ENCODE data around the gene NADK.
A peak's percentile ranks its signal among the peaks of the same experiment; 100 is the strongest.

The NADK gene

GRCh38 chr1:1799716-1800115, 21.4 kb upstream of the NADK start:
- Mint-ChIP-seq H3K9me3 (no peaks in the 10 kb centered on the region), H3K4me1 (ENCODE audit: low read depth in 2 of 2) (peaks cover 17 to 31% of the 10 kb centered on the region in 2 donors), H3K27ac (peak overlapping the region in 1 of 2 donors; percentile 49), H3K4me3 (no peak overlapping the region), H3K27me3 (no peaks in the 10 kb centered on the region), H3K36me3 (ENCODE audit: insufficient read depth) (peaks cover 91% of the 10 kb centered on the region)
- ATAC-seq (replicated peaks) = no peak
- no peak for DNase-seq

GRCh38 chr1:1797731-1798341, 19.6 kb upstream of the NADK start:
- ATAC-seq (replicated peaks) (no peak), DNase-seq (no peak)
- no peaks in the 10 kb centered on the region for H3K27me3 Mint-ChIP-seq
- peaks cover 91% of the 10 kb centered on the region for H3K36me3 Mint-ChIP-seq (ENCODE audit: insufficient read depth)
- peak overlapping the region in 1 of 2 donors; percentile 90 for H3K27ac Mint-ChIP-seq
- no peaks in the 10 kb centered on the region for H3K9me3 Mint-ChIP-seq
- no peak overlapping the region for H3K4me3 Mint-ChIP-seq
- H3K4me1 Mint-ChIP-seq (ENCODE audit: low read depth in 2 of 2) = peaks cover 21 to 32% of the 10 kb centered on the region in 2 donors

- no peak overlapping the region for H3K4me3 Mint-ChIP-seq
- ATAC-seq (replicated peaks) (peak; percentile 49), DNase-seq (peak in 1 of 3 experiments; percentile 20)
- peak overlapping the region; percentile 50 to 87 for H3K27ac Mint-ChIP-seq
- H3K4me1 Mint-ChIP-seq (ENCODE audit: low read depth in 2 of 2) = peaks cover 21% of the 10 kb centered on the region in 2 donors
- H3K27me3 Mint-ChIP-seq = no peaks in the 10 kb centered on the region
- H3K36me3 Mint-ChIP-seq (ENCODE audit: insufficient read depth) = peaks cover 91% of the 10 kb centered on the region
- no peaks in the 10 kb centered on the region for H3K9me3 Mint-ChIP-seq
These were observed 18.2 kb upstream of the NADK start for GRCh38 chr1:1796466-1796865.

GRCh38 chr1:1794999-1795398, 16.7 kb upstream of the NADK start:
- no peaks in the 10 kb centered on the region for H3K27me3 Mint-ChIP-seq
- peaks cover 16 to 21% of the 10 kb centered on the region in 2 donors for H3K4me1 Mint-ChIP-seq (ENCODE audit: low read depth in 2 of 2)
- no peak for ATAC-seq (replicated peaks)
- H3K36me3 Mint-ChIP-seq (ENCODE audit: insufficient read depth) = peaks cover 91% of the 10 kb centered on the region
- peak overlapping the region in 1 of 2 donors; percentile 87 for H3K27ac Mint-ChIP-seq
- H3K9me3 Mint-ChIP-seq = no peaks in the 10 kb centered on the region
- H3K4me3 Mint-ChIP-seq = no peak overlapping the region
- no peak for DNase-seq

GRCh38 chr1:1793481-1794244, 15.4 kb upstream of the NADK start:
- DNase-seq (no peak), ATAC-seq (replicated peaks) (no peak)
- H3K36me3 Mint-ChIP-seq (ENCODE audit: insufficient read depth) = peaks cover 91% of the 10 kb centered on the region
- peaks cover 16 to 24% of the 10 kb centered on the region in 2 donors for H3K4me1 Mint-ChIP-seq (ENCODE audit: low read depth in 2 of 2)
- no peaks in the 10 kb centered on the region for H3K27me3 Mint-ChIP-seq
- no peaks in the 10 kb centered on the region for H3K9me3 Mint-ChIP-seq
- no peak overlapping the region for H3K4me3 Mint-ChIP-seq
- H3K27ac Mint-ChIP-seq = peak overlapping the region; percentile 56 to 79

GRCh38 chr1:1788646-1789431, 10.6 kb upstream of the NADK start:
- Mint-ChIP-seq H3K27ac (peak overlapping the region; percentile 54 to 87), H3K27me3 (no peaks in the 10 kb centered on the region), H3K36me3 (ENCODE audit: insufficient read depth) (peaks cover 96% of the 10 kb centered on the region), H3K9me3 (no peaks in the 10 kb centered on the region), H3K4me1 (ENCODE audit: low read depth in 2 of 2) (peaks cover 11 to 12% of the 10 kb centered on the region in 2 donors), H3K4me3 (no peak overlapping the region)
- ATAC-seq (replicated peaks) (no peak), DNase-seq (no peak)

GRCh38 chr1:1788136-1788535, 9.9 kb upstream of the NADK start:
- Mint-ChIP-seq H3K4me1 (ENCODE audit: low read depth in 2 of 2) (peaks cover 10 to 11% of the 10 kb centered on the region in 2 donors), H3K9me3 (no peaks in the 10 kb centered on the region), H3K4me3 (no peak overlapping the region), H3K27me3 (no peaks in the 10 kb centered on the region), H3K27ac (peak overlapping the region in 1 of 2 donors; percentile 63), H3K36me3 (ENCODE audit: insufficient read depth) (peaks cover 96% of the 10 kb centered on the region)
- DNase-seq = no peak
- no peak for ATAC-seq (replicated peaks)

GRCh38 chr1:1786836-1787605, 8.8 kb upstream of the NADK start:
- Mint-ChIP-seq H3K4me3 (no peak overlapping the region), H3K27ac (peak overlapping the region in 1 of 2 donors; percentile 67), H3K36me3 (ENCODE audit: insufficient read depth) (peaks cover 87% of the 10 kb centered on the region), H3K9me3 (no peaks in the 10 kb centered on the region), H3K4me1 (ENCODE audit: low read depth in 2 of 2) (peaks cover 15% of the 10 kb centered on the region in 2 donors), H3K27me3 (no peaks in the 10 kb centered on the region)
- no peak for ATAC-seq (replicated peaks)
- DNase-seq = no peak

- Mint-ChIP-seq H3K9me3 (no peaks in the 10 kb centered on the region), H3K4me3 (no peak overlapping the region), H3K4me1 (ENCODE audit: low read depth in 2 of 2) (peaks cover 27 to 28% of the 10 kb centered on the region in 2 donors), H3K27ac (no peak overlapping the region), H3K36me3 (ENCODE audit: insufficient read depth) (peaks cover 76% of the 10 kb centered on the region), H3K27me3 (no peaks in the 10 kb centered on the region)
- ATAC-seq (replicated peaks) (no peak), DNase-seq (no peak)
These were observed 7.4 kb upstream of the NADK start for GRCh38 chr1:1785666-1786065.

- Mint-ChIP-seq H3K27me3 (no peaks in the 10 kb centered on the region), H3K9me3 (no peaks in the 10 kb centered on the region), H3K36me3 (ENCODE audit: insufficient read depth) (peaks cover 75% of the 10 kb centered on the region), H3K4me1 (ENCODE audit: low read depth in 2 of 2) (peaks cover 34 to 36% of the 10 kb centered on the region in 2 donors), H3K4me3 (no peak overlapping the region), H3K27ac (no peak overlapping the region)
- no peak for ATAC-seq (replicated peaks)
- no peak for DNase-seq
These were observed 6.7 kb upstream of the NADK start for GRCh38 chr1:1784933-1785332.

GRCh38 chr1:1783320-1783719, 5.0 kb upstream of the NADK start:
- H3K9me3 Mint-ChIP-seq = no peaks in the 10 kb centered on the region
- H3K4me1 Mint-ChIP-seq (ENCODE audit: low read depth in 2 of 2) = peaks cover 40 to 42% of the 10 kb centered on the region in 2 donors
- H3K27me3 Mint-ChIP-seq = no peaks in the 10 kb centered on the region

GRCh38 chr1:1782399-1783221, 4.3 kb upstream of the NADK start:
- H3K4me1 Mint-ChIP-seq (ENCODE audit: low read depth in 2 of 2) = peaks cover 38 to 42% of the 10 kb centered on the region in 2 donors
- peak overlapping the region; percentile 65 to 66 for H3K4me3 Mint-ChIP-seq
- H3K27me3 Mint-ChIP-seq = no peaks in the 10 kb centered on the region
- H3K9me3 Mint-ChIP-seq = no peaks in the 10 kb centered on the region
- H3K36me3 Mint-ChIP-seq (ENCODE audit: insufficient read depth) = peaks cover 67% of the 10 kb centered on the region
- H3K27ac Mint-ChIP-seq = peak overlapping the region; percentile 88 to 89
- DNase-seq (peak in 1 of 3 experiments; percentile 17), ATAC-seq (replicated peaks) (no peak)

More at GRCh38 chr1:1783320-1783719, 5.0 kb upstream of the NADK start:
- no peak for ATAC-seq (replicated peaks)
- H3K4me3 Mint-ChIP-seq = peak overlapping the region; percentile 65 to 66
- H3K27ac Mint-ChIP-seq = peak overlapping the region; percentile 88 to 89
- H3K36me3 Mint-ChIP-seq (ENCODE audit: insufficient read depth) = peaks cover 74% of the 10 kb centered on the region
- no peak for DNase-seq
